Subcutaneous adipose tissue (tissue), 4 donors: ENCODE measurements around the gene POC1A. TPM values are rescaled to one million over a fixed set of nuclear protein-coding genes. Genes with fewer than 3 reads are reported as not detected.

ENCODE experiments used
- CTCF ChIP-seq: fragments of 450-650 bp; IDR thresholded peaks from one replicate; pipeline ENCODE4 v1.5.1; 2016; ENCODE audit warnings: low read depth, mild to moderate bottlenecking, control low read depth, antibody characterized with exemption, moderate library complexity
- total RNA-seq, 4 donors: library from RNA; depleted of rRNA; stranded (reverse); fragments of >200 nt; gene quantifications; one replicate each; pipeline ENCODE4 v1.1.0, GENCODE V29; 2016

Gene POC1A
- total RNA-seq, 4 donors from 2014 or later: 0.38 to 2.4 (median 1.2) TPM

- TF ChIP-seq CTCF: no peak
These were observed 109.2 kb downstream of the POC1A start for GRCh38 chr3:52044869-52045619.

DNA sequence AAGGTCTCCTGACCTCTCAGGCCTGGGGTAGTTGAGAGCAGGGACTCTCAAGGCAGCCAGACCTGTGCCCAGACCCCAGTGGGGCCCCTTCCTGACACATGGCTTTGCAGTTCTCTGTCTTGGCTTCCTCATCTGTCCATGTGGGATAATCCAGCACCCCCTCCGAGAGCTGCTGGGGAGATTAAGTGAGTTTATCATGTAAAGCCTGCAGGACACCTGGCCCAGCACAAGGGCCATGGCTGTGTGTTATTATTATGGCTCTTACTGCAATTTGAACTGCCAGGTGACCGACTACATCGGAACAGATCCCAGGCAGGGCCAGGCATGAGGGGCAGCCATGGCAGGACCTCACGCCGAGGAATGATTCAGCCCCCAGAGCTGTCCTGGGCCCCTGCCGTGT, 110.5 kb downstream of the POC1A start:
- TF ChIP-seq CTCF: no peak

GRCh38 chr3:52041118-52041731, 113.0 kb downstream of the POC1A start:
- TF ChIP-seq CTCF: no peak

GRCh38 chr3:52040600-52040999, 113.6 kb downstream of the POC1A start:
- no peak for TF ChIP-seq CTCF

DNA sequence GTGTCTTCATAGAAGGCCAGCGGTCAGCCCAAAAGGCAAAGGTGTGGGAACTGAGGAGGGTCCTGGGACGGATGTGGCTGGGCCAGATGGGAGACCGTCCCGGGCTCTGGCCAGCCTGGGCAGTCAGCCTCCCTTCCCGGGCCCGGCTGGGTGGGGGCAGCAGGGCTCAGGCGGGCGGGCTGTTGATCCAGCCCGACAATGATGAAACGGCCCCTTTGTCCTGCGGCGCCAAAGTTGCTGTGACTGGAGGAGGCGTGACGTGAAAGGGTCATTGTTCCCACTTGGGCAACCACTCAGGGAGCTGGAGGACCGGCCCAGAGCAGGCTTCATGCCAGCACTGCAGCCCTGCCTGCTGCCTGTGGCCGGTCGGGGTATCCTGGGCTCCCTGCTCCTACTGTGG, 114.4 kb downstream of the POC1A start:
- TF ChIP-seq CTCF: no peak

DNA sequence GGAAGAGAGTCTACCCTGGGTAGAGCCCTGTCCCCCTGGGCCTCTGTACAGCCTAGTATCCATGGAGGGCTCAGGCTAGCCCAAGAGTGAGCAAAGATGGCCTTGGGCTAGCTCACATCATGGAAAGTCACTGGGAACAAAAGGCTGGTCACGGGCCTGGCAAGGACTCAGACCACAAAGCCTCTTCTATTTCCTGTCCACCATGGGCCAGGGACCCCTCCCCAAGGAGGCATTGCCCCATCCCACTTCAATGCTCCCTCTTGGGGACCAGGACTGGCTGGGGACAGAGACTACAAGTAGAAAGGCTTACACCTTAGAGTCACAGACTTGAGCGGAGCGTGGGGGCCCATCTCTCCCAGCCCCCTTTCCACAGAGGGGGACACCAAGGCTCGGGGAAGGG, 114.8 kb downstream of the POC1A start:
- TF ChIP-seq CTCF: no peak

DNA sequence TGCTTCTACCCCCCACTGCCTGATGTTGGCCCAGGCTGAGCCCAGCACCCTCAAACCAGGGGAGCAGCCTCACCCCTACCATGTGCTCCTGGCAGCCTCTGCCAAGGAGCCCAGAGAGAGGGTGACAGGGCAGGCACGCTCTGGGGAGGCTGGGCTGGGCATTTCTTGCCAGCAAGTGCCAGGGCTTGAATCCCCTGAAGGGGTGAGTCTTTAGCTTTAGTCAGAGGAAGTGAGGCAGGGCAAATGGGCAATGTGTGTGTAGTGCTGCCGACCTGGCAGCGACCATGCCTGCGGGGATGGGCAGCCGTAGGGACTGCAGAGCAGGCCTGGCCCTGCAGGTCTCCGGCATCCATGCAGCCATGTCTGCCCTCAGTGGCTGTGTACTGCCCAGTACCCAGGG, 116.0 kb downstream of the POC1A start:
- no peak for TF ChIP-seq CTCF
